Measurements from ENCODE around the gene COX5B.
"Not testable (repeated sequence)": the region's sequence is repeated elsewhere in the genome, so short reads cannot be mapped to it uniquely, and the experiment has no call there.

GRCh38 chr2:97601537-97601936, 44.3 kb upstream of the COX5B start:
- not testable (repeated sequence) for TF ChIP-seq CTCF (conservative IDR thresholded peaks at IDR 0.05; ENCODE audit: low read depth, low read length); EZH2 (IDR thresholded peaks at IDR 0.05; ENCODE audit: low read length, unreplicated experiment); EZH2phosphoT487 (IDR thresholded peaks at IDR 0.05; ENCODE audit: borderline replicate concordance, low read length)

All from PC-3 (cell line).